Psoas muscle (tissue), 8 donors: Measurements from ENCODE around the gene PSMG1. TPM values are rescaled to one million over a fixed set of nuclear protein-coding genes. Genes with fewer than 3 reads are reported as not detected.
A peak's percentile ranks its signal among the peaks of the same experiment; 100 is the strongest.

ENCODE experiments used
- ATAC-seq, 4 donors: fragments of 200-7000 bp; cut with Tn5 transposase; one replicate each; pipeline ENCODE4 v1.9.1; 2020; ENCODE audit warnings: moderate library complexity in 3 of 4, mild to moderate bottlenecking in 2 of 4
- DNase-seq, 2 donors: peaks; one replicate each; pipeline ENCODE4 v3.0.0-alpha.2; 2020
- H3K27ac ChIP-seq: fragments of 200-600 bp; one replicate; pipeline ENCODE4 v1.8.0; 2022
- H3K27me3 ChIP-seq, 3 donors: fragments of 200-600 bp in 1 of 3; one replicate each; pipeline versions ENCODE4 v1.6.1 to v1.8.0; 2013 to 2022; ENCODE audit warnings: low read length in 2 of 3, mild to moderate bottlenecking in 2 of 3, moderate library complexity in 1 of 3; ENCODE audit not compliant: insufficient read depth in 3 of 3
- H3K36me3 ChIP-seq, 2 donors: fragments of 200-600 bp in 1 of 2; one replicate each; pipeline versions ENCODE4 v1.6.1 to v1.8.0; 2013 to 2022; ENCODE audit warnings: low read depth in 1 of 2, mild to moderate bottlenecking in 1 of 2, moderate library complexity in 1 of 2; ENCODE audit not compliant: insufficient read depth in 1 of 2
- H3K4me1 ChIP-seq: fragments of 200-600 bp; one replicate; pipeline ENCODE4 v1.8.0; 2022
- H3K4me3 ChIP-seq: fragments of 200-600 bp; one replicate; pipeline ENCODE4 v1.8.0; 2022; ENCODE audit warnings: mild to moderate bottlenecking
- H3K9me3 ChIP-seq: fragments of 200-600 bp; one replicate; pipeline ENCODE4 v1.8.0; 2022
- WGBS, 3 donors: extraction: QIAGEN DNeasy Blood & Tissue Kit; methylation state at CpG; one replicate each; pipeline versions ENCODE4 v1.1.6 to v1.1.7; 2013; 5-methylcytosine and 5-hydroxymethylcytosine counted together
- intact Hi-C, 2 donors: fragments of 100-400 bp; cut with DNase I; formaldehyde crosslinking; loops; one replicate each; pipeline versions ENCODE4 v1.11.0 to v1.14.2; 2022
- polyA plus RNA-seq, 3 donors: library from polyadenylated mRNA; stranded (reverse); fragments of 200-250 nt; gene quantifications; one replicate each; pipeline ENCODE4 v1.2.3, GENCODE V29; 2013
- total RNA-seq, 4 donors: library from RNA; stranded (reverse); fragmentation: NEBNext Ultra II Directional in 2 of 4; extraction: Animal tissue kit (Norgen Biotek cat#: 25700) in 2 of 4; gene quantifications; one replicate each; pipeline versions ENCODE4 v1.2.1 to v1.2.4, GENCODE V29; 2021 to 2023
- TF ChIP-seq, protein P1 (sequence below): fragments of 200-600 bp; IDR thresholded peaks from one replicate; pipeline ENCODE4 v1.8.0; 2022; ENCODE audit warnings: antibody characterized with exemption
- donor health status: healthy with polysubstance abuse.
- donor health status: DM: no; HTN: no; CAD: no; lungs with moderate emphysema.
- donor health status: Bipolar disorder and iron deficiency.
- donor health status: healthy.
- donor health status: DM: yes; HTN: yes; CAD: no.
- donor health status: DM: no; HTN: no; CAD: no.
- donor health status: DM: no; HTN: no; CAD: no.
- donor health status: DM: yes; HTN: yes; CAD: no.

Gene PSMG1
- total and polyA plus RNA-seq, 7 donors, result 20.5 to 52.1 (median 44.0) TPM

DNA sequence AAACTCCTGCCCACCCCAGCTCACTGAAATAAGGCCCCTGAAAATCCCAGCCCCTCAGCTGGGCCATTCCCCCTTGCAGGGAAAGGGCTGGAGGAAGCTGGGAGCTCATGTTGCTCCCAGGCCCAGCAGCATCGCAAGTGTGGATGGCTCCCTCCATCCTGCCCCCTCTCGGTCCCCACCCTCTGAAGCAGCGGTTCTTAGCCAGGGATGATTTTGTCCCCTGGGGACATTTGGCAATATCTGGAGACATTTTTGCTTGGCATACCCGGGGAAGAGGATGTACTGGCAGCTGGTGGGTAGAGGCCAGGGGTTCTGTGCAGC, 56.8 kb downstream of the PSMG1 start:
- TF ChIP-seq, protein P1, sequence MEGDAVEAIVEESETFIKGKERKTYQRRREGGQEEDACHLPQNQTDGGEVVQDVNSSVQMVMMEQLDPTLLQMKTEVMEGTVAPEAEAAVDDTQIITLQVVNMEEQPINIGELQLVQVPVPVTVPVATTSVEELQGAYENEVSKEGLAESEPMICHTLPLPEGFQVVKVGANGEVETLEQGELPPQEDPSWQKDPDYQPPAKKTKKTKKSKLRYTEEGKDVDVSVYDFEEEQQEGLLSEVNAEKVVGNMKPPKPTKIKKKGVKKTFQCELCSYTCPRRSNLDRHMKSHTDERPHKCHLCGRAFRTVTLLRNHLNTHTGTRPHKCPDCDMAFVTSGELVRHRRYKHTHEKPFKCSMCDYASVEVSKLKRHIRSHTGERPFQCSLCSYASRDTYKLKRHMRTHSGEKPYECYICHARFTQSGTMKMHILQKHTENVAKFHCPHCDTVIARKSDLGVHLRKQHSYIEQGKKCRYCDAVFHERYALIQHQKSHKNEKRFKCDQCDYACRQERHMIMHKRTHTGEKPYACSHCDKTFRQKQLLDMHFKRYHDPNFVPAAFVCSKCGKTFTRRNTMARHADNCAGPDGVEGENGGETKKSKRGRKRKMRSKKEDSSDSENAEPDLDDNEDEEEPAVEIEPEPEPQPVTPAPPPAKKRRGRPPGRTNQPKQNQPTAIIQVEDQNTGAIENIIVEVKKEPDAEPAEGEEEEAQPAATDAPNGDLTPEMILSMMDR, result no peak
- no peak for ATAC-seq
- DNase-seq, result no peak
- Histone ChIP-seq H3K4me1 (peaks cover 13% of the 10 kb centered on the region), H3K36me3 (no peaks in the 10 kb centered on the region), H3K4me3 (no peak overlapping the region), H3K27ac (peak overlapping the region; percentile 38), H3K9me3 (peaks cover 9% of the 10 kb centered on the region), H3K27me3 (no peaks in the 10 kb centered on the region)
- 43 to 53% (median 43%) methylated on average over 4 of the region's 4 CpGs for WGBS, 3 donors
- intact Hi-C loops, result loop anchor here (1.0 to 10.0 kb wide), 4 partner anchors 132 to 393 kb away; no protein-coding TSS in a partner anchor

DNA sequence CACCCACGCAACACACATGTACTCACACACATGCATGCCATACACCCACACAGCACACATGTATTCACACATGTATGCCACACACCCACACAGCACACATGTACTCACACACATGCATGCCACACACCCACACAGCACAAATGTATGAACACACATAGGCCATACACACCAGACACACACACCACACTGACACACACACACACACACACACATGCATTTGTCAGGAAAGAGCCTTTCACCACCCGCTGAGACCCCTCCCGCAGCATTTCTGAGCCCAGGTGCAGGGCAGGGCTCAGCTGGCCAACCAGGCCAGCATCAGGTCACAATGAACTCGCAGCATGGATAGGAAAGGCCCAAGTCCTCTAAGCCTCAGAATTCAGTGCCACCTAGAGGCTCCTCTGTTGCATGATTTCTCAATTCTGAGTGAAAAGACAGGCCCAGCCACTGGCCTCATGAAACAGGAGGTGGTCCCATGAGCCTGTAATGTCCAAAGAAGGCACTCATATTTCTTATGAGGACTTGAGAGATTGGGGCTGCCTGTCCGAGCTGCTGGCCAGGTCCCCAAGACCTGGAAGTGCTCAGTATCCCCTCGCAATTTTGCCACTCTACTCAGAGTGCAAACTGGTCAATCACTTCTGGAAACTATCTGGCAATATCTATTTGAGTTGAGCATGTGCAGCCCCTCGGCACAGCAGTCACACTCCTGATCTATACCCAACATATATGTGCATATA, 57.3 kb downstream of the PSMG1 start:
- Histone ChIP-seq H3K4me3 (no peak overlapping the region), H3K27me3 (no peaks in the 10 kb centered on the region), H3K9me3 (peaks cover 9% of the 10 kb centered on the region), H3K36me3 (no peaks in the 10 kb centered on the region), H3K4me1 (peaks cover 13% of the 10 kb centered on the region), H3K27ac (peak overlapping the region; percentile 38)
- TF ChIP-seq, protein P1, result peak; percentile 60
- 12 to 29% (median 16%) methylated on average over 7 of the region's 7 CpGs for WGBS, 3 donors
- intact Hi-C loops, result loop anchor here (1.0 to 10.0 kb wide), 4 partner anchors 131 to 393 kb away; no protein-coding TSS in a partner anchor
- ATAC-seq, result peak; percentile 83 to 95 (median 94)
- peak in 1 of 2 donors; percentile 63 for DNase-seq

Other genes with a start within 250 kb of the PSMG1 start
- gene BRWD1, start 130.2 kb upstream of the PSMG1 start, total RNA-seq, result 10 to 100 TPM; 30.2 to 33.0 (median 32.0) TPM
- gene BRWD1, start 130.2 kb upstream of the PSMG1 start, polyA plus RNA-seq, result 10 to 100 TPM; 12.6 to 21.0 (median 13.2) TPM
- gene HMGN1, start 165.6 kb upstream of the PSMG1 start, total RNA-seq, result 10 to 100 TPM; 16.0 to 37.2 (median 20.6) TPM
- gene HMGN1, start 165.6 kb upstream of the PSMG1 start, polyA plus RNA-seq, result 10 to 100 TPM; 13.9 to 27.5 (median 17.7) TPM